Measurements from ENCODE around the gene MYRIP.

DNA sequence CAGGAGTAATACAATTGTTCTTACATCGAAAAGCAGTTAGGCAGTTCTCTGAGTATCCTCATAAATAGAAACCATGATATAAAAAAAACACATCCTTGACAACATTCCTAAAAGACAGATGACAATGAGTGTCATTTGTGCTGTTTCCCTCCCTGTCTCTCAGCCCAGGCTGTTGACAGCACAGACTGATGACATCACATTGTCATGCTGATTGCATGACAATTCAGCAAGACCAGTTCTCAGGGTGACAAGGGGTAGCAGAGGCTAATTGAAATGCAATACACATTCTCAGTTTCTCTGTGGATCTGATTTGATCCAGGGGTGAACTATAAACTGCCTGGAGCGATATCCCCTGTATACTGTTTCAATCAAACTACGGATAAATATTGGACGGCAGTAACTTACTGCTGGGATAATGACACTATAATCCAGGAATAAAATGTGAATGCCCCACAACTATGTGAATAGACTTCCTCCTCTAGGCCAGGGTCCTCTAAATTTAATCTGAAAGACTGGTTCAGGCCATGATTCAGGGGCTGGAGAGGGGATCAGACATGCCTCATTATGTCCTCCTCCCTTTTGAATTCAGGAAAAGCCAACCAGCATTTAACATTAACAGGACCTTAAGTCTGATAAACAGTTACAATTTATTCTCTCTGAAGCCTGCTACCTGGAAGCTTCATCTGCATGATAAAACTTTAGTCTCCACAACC is 483.4 kb downstream of the MYRIP start:
- no peak for TF ChIP-seq EZH2phosphoT487 (IDR thresholded peaks at IDR 0.05; ENCODE audit: borderline replicate concordance, low read length)
- TF ChIP-seq, protein P1, sequence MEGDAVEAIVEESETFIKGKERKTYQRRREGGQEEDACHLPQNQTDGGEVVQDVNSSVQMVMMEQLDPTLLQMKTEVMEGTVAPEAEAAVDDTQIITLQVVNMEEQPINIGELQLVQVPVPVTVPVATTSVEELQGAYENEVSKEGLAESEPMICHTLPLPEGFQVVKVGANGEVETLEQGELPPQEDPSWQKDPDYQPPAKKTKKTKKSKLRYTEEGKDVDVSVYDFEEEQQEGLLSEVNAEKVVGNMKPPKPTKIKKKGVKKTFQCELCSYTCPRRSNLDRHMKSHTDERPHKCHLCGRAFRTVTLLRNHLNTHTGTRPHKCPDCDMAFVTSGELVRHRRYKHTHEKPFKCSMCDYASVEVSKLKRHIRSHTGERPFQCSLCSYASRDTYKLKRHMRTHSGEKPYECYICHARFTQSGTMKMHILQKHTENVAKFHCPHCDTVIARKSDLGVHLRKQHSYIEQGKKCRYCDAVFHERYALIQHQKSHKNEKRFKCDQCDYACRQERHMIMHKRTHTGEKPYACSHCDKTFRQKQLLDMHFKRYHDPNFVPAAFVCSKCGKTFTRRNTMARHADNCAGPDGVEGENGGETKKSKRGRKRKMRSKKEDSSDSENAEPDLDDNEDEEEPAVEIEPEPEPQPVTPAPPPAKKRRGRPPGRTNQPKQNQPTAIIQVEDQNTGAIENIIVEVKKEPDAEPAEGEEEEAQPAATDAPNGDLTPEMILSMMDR (conservative IDR thresholded peaks at IDR 0.05; ENCODE audit: low read depth, low read length): no peak
